GM19455 (cell line): ENCODE data around the gene CORO1C.

Experiments
- ATAC-seq: cut with Tn5 transposase; IDR thresholded peaks from one replicate; pipeline ENCODE4 v1.9.1; 2021; ENCODE audit not compliant: unreplicated experiment

Gene CORO1C

GRCh38 chr12:108700833-108701541, 30.3 kb downstream of the CORO1C start:
- ATAC-seq = no peak

- no peak for ATAC-seq
Observed at GRCh38 chr12:108699955-108700563, 31.3 kb downstream of the CORO1C start.

GRCh38 chr12:108697905-108698304, 33.4 kb downstream of the CORO1C start:
- ATAC-seq = no peak

- ATAC-seq = no peak
Observed at GRCh38 chr12:108696996-108697290, 34.4 kb downstream of the CORO1C start.

- no peak for ATAC-seq
Observed at GRCh38 chr12:108696111-108696995, 35.0 kb downstream of the CORO1C start.

GRCh38 chr12:108694812-108695278, 36.5 kb downstream of the CORO1C start:
- no peak for ATAC-seq

GRCh38 chr12:108693751-108694150, 37.6 kb downstream of the CORO1C start:
- no peak for ATAC-seq

- no peak for ATAC-seq
Observed at GRCh38 chr12:108693186-108693730, 38.1 kb downstream of the CORO1C start.

- ATAC-seq = no peak
Observed at GRCh38 chr12:108691998-108692808, 39.1 kb downstream of the CORO1C start.

GRCh38 chr12:108691175-108691997, 39.9 kb downstream of the CORO1C start:
- peak; percentile 78 for ATAC-seq

GRCh38 chr12:108690542-108691174, 40.7 kb downstream of the CORO1C start:
- ATAC-seq = no peak

- no peak for ATAC-seq
Observed at GRCh38 chr12:108690191-108690518, 41.2 kb downstream of the CORO1C start.

- ATAC-seq = no peak
Observed at GRCh38 chr12:108689314-108690190, 41.8 kb downstream of the CORO1C start.

GRCh38 chr12:108686780-108687179, 44.5 kb downstream of the CORO1C start:
- no peak for ATAC-seq

- ATAC-seq = no peak
Observed at GRCh38 chr12:108685469-108686260, 45.7 kb downstream of the CORO1C start.

GRCh38 chr12:108683906-108684556, 47.3 kb downstream of the CORO1C start:
- ATAC-seq = no peak

GRCh38 chr12:108681317-108681716, 50.0 kb downstream of the CORO1C start:
- ATAC-seq = no peak
